ENCODE data around the gene LAD1. TPM values are rescaled to one million over a fixed set of nuclear protein-coding genes. Genes with fewer than 3 reads are reported as not detected.
A peak's percentile ranks its signal among the peaks of the same experiment; 100 is the strongest.

Gene LAD1
- polyA plus RNA-seq, 10 donors, result 10.1 to 23.3 (median 11.4) TPM

- DNase-seq, result no peak
These were observed 4.5 kb downstream of the LAD1 start for GRCh38 chr1:201394591-201394990.

DNA sequence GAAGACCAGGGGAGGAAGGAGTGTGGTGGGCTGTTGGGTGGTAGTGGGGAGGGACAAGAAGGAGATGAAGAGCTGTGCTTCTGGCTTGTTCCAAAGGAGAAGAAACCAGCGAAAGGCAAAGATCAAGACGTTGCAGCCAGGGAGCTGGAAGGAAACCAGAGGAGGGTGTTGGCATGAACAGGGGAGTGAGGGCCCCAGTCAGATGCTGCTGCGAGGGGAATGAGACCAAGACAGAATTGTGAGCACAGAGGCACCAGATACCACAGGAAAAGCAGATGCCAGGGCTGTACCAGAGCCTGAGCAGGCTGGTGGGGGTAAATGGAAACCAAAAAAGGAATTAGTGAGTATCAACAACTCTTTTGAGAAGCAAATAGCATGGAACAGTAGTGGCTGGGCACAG lies 6.0 kb downstream of the LAD1 start:
- DNase-seq, result no peak

GRCh38 chr1:201391651-201392511 lies 7.2 kb downstream of the LAD1 start:
- no peak for DNase-seq

GRCh38 chr1:201391225-201391624 lies 7.9 kb downstream of the LAD1 start:
- DNase-seq, result no peak

DNA sequence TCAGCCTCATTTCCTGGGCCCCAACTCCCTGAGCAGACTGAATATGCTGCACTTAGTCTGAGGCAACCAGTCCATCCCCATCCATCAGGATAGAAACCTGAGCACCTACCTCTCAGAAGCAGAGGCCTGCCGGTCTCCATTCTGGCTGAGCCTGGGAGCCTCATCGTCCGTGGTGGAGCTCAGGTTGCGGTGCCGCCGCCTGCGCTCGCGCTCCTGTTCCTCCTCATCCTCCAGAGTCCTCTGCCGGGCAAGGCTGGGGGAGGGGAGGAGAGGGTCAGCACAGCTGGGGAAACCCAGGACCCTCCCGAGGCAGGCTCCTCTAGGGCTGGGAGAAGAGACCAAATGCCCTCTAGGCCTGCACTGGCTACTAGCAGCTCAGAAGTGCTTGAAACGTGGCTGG lies 10.1 kb downstream of the LAD1 start:
- no peak for DNase-seq

- DNase-seq, result no peak
These were observed 12.9 kb downstream of the LAD1 start for GRCh38 chr1:201386208-201386607.

DNA sequence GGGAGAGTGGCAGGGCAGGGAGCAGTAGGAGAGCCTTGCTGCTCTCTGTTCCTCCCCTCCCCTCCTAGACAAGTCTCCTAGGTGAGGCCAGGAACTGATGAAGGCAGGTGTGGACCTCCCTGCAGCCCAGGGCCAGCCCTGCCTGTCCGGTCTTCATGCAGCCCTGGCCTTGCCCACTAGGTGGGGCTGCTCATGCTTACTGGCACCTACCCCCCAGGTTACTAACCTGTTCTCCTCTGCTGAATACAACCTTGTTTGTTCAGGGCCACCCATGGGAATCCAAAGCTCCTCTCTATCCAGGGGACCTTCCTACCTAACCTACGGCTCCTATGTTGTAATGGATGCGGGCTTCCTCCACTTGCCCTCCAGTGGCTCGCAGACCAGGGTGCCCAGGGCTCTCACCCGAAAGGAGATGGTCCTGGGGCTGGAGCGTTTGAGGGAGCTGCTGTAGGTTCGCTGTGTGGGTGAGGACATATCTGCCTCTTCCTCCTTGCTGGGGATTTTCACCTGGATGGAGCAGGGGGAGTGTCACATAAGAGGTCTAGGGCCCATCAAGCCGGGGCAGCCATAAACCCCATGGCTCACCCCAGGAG lies 13.7 kb downstream of the LAD1 start:
- no peak for DNase-seq

GRCh38 chr1:201384406-201384782 lies 14.7 kb downstream of the LAD1 start:
- no peak for DNase-seq

DNA sequence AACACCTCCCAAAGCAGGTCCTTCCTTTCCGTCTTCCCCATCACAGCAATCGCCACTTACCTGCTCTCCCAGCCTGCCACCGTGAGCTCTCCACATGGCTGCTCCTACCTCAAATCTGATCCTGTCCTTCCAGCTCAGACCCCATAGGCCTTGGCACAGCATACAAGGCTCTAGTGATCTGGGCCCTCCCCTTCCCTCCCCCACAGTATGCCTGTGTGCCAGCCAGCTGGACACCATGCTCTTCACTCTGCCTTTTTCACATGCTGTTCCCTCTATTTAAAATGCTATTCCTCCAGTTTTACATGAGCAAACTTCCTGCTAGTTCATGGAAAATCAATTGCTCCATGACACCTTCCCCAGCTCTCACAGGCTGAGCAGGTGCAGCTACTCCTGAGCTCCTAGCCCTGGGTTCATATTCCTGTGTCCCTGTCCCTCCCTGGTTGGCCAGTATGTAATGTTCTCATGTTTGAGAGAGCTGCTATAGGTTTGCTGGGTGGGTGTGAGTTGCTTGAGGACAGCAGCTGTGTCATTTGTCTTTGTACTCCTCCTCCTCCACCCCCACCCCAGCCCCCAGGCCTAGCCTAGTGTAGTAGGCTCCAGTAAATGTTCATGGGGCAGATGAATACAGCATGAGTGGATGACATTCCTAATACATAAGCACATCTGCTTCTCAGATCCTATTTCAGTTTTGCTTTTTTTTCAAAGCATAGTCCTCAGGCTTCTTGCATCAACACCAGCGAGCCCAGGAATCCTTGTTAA lies 15.3 kb downstream of the LAD1 start:
- DNase-seq, result peak; percentile 68 to 92 (median 84)

- no peak for DNase-seq
These were observed 18.0 kb downstream of the LAD1 start for GRCh38 chr1:201381130-201381529.

GRCh38 chr1:201379733-201380242 lies 19.3 kb downstream of the LAD1 start:
- no peak for DNase-seq

- DNase-seq, result no peak
These were observed 20.3 kb downstream of the LAD1 start for GRCh38 chr1:201378804-201379203.

- peak; percentile 49 to 72 (median 51) for DNase-seq
These were observed 21.5 kb downstream of the LAD1 start, which contains the start of gene TNNT2 for GRCh38 chr1:201377611-201378092. TSS of gene TNNT2 (minus strand) at chr1:201377680. CDS start at chr1:201373254, 4,426 bp downstream.

DNA sequence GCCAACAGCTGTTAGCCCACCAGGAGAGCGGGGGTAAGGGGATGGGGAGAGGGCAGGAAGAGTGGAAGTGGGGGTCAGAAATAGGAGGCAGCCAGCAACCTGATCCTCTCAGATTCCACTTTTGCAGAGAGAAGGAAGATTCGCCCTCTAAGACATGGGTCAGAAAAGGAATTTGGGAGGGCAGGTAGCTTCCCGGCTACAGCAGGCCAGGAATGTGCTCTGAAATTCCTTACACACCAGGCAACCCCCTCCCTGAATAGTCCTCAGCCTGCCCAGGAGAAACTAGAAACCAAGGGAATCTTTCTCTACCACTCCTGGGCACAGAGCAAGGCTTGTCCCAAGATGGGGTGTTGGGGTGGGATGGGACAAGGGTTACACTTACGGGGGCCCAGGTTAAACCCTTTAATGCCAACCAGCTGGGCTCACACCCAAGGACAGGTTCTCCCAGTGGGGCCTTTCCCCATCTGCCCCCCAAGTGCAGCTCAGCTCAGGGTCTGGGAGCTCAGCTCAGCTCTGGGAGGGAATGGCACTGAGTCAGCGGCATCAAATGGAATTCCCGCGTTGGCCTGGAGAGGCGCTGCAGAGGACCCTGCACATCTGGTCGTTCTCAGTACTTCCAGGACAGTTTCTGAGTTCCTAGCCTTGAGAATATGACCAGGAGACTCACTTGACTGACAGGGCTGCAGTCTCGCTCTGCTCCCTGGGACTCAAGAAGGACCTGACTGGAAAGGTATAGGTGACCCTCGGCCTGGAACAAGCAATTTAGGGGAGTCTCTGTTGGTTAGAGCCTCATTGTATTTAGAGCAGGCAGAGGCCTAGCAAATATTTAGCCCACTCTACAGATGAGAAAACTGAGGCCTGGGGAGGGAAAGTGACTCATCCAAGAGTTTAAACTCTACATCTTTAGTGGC lies 22.4 kb downstream of the LAD1 start:
- peak in 1 of 3 donors; percentile 62 for DNase-seq

DNA sequence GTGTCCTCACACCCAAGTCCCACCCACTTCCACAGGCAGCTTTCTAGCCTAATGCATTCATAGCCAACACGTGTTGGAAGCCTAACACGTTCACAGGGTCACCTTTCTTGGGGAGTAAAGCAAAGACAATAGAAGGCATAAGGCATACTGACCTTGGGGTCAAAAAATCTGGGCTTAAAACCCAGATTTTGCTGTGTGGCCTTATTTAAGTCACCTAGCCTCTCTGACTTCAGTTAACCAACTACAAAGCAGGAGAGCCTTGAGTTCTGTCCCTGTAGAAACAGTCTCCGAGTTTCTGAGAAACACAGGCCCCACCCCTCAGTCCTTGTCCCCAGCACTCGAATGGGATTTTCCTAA lies 23.0 kb downstream of the LAD1 start:
- DNase-seq, result no peak

DNA sequence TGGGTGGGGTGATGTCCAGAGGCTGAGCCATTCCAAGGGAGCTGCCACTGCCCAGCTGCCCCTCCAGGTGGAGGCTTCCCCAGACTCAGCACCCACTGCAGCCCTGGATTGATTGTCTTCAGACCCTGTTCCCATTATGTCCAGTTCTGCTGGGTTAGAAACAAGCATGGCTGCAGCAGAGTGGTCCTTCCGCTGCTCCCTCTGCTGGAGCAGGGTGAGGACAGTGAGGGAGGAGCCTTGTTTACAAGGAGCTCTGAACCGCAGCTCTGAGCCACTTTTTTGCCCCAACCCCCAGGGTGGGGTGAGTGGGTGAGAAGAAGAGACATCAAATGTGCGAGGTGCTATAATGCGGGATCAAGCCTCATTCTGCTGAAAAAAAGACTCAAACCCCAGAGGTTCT lies 24.0 kb downstream of the LAD1 start:
- DNase-seq, result no peak

DNA sequence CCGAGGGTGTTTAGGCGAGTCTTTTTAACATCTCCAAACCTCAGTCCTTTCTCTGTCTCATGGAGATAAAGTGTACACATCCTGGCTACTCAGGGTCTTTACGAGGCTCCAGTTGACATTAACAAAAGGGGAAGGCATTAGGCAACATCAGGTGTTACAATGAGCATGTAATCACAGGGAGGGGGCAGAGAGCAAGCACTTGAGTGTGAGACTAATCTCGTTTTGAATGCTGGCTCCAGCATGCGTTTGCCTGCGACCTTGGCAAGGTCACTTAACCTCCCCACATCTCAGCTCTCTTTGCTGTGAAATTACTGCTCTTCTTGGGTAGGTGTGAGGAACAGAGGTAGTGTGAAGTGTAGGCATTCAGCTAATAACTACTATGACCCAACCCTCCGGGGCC lies 24.8 kb downstream of the LAD1 start:
- DNase-seq, result no peak

DNA sequence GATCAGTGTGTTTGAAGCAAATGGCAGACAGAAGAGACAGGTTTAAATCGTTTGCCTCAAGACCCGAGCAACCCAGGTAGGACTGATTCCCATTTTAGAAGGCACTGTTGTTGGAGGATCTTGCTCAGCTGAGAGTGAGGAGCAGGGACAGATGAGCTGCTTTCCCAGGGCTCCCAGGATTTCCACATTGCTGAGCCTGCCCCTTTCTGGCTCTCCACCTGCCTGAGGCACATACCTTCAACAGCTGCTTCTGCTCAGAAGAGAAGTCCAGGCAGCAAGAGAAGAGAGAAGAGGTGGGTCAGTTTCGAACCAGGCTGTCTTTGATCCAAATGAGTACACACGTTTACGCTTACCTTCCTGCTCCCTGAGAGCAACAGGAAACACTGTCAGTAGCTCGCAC lies 27.3 kb downstream of the LAD1 start:
- no peak for DNase-seq

DNA sequence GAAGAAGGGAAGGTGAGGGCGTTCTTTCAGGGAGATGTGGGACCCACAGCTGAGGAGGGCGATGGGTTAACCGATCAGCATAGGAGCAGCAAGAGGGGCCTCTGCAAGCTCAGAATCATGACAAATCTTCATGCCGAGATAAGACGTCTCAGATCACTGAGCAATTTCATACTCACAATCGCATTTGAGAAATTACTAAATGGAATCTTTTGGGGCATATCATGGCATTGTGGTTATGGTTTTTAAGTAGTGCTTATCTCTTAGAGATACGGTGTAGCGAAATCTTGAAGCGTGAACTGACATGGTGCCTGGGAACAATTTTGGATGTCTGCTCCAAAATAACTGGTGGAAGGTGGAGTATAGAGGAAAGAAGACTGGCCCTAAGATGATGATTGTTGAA lies 27.8 kb downstream of the LAD1 start:
- DNase-seq, result no peak

GRCh38 chr1:201370500-201370899 lies 28.6 kb downstream of the LAD1 start:
- no peak for DNase-seq

- peak in 1 of 3 donors; percentile 52 for DNase-seq
These were observed 29.9 kb downstream of the LAD1 start for GRCh38 chr1:201369209-201369608.
